ENCODE measurements around the gene TMEM273. TPM values are rescaled to one million over a fixed set of nuclear protein-coding genes. Genes with fewer than 3 reads are reported as not detected.

Gene TMEM273
- total RNA-seq, 2 donors from 2014 or later, result 14.3 to 14.8 TPM

DNA sequence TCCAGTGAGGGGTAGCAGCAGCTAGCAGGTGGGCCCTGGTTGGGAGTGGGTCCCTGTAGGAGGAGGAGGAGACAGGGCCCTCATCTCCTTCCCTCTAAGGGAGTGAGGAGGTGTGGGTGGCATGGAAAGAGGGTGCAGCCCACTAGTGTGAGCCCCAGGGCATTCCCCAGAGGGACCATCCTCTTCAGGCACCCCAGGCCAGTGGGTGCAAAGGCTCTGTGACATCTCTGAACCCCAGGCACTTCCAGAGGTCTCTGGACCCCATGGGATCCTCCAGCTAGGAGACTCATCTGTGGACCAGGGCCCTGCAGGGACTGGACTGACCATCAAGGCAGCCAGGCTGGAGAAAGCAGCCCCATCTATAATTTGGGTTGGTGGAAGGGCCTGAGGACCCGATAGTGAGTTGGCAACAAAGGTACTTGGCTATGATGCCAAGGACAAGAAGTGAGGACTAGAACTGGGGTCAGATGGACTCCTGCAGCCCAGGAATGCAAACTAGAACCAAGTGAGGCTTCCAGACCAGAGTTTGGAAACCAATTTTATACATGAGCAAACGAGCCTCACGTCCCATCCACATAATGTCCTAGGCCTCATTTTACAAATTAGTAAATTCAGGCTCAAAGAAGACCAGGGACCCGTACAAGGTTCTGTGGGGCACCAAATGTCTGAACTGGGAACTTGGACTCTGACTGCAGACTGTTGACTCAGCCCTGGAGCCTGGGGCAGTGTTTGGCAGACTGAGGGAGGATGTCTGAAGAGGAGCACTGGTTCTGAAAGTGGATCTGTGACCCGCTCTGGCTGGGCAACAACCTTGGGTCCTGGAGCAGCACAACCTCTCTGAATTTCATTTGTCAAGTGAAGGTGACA is 71.4 kb downstream of the TMEM273 start:
- Histone ChIP-seq H3K27ac (peak overlapping the region in 1 of 2 donors; percentile 23), H3K9me3 (no peaks in the 10 kb centered on the region), H3K27me3 (no peaks in the 10 kb centered on the region), H3K36me3 (no peaks in the 10 kb centered on the region), H3K4me1 (peaks cover 0 to 30% of the 10 kb centered on the region in 2 donors), H3K4me3 (no peak overlapping the region)
- DNase-seq (ENCODE audit: low spot score), result peak; percentile 56
- TF ChIP-seq, protein P1, sequence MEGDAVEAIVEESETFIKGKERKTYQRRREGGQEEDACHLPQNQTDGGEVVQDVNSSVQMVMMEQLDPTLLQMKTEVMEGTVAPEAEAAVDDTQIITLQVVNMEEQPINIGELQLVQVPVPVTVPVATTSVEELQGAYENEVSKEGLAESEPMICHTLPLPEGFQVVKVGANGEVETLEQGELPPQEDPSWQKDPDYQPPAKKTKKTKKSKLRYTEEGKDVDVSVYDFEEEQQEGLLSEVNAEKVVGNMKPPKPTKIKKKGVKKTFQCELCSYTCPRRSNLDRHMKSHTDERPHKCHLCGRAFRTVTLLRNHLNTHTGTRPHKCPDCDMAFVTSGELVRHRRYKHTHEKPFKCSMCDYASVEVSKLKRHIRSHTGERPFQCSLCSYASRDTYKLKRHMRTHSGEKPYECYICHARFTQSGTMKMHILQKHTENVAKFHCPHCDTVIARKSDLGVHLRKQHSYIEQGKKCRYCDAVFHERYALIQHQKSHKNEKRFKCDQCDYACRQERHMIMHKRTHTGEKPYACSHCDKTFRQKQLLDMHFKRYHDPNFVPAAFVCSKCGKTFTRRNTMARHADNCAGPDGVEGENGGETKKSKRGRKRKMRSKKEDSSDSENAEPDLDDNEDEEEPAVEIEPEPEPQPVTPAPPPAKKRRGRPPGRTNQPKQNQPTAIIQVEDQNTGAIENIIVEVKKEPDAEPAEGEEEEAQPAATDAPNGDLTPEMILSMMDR (IDR thresholded peaks at IDR 0.05), result no peak

DNA sequence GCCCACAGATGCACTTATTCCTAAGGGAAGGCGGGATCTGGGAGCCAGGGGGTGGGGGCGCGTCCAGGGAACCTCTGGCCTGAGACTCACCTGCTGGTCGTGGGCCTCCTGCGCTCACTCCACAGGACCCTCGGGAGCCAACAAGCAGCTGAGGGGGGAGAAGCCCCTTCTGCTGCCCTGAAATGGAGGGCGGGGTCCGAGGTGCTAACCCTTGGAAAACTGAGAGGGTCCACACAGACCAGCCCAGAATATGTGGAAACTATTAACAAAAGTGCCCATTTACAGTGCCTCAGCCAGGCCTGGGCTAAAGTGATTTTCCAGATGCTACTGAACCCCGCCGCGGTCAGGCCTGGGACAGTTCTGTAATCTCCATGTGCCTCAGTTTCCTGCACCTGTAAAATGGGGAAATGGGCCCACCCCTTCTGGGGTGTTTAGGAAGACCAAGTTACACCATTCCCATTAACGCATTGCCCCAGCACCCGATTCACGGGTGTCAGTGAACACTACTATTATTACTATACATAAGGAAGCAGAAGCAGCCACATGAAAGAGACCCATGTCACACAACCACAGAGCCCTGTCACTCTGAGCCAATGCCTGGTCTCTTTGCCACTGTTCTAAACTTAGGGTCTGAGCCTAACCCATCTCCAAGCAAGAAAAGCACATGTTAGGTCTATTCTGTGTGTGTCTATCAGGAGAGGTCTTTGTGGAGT is 72.2 kb downstream of the TMEM273 start:
- H3K27ac ChIP-seq, result peak overlapping the region; percentile 55 to 59
- H3K9me3 ChIP-seq, result no peaks in the 10 kb centered on the region
- H3K4me3 ChIP-seq, result peak overlapping the region; percentile 15 to 72
- H3K4me1 ChIP-seq, result peaks cover 0 to 38% of the 10 kb centered on the region in 2 donors
- H3K36me3 ChIP-seq, result no peaks in the 10 kb centered on the region
- DNase-seq (ENCODE audit: low spot score), result peak; percentile 55
- TF ChIP-seq, protein P1 (IDR thresholded peaks at IDR 0.05), result no peak
- no peaks in the 10 kb centered on the region for H3K27me3 ChIP-seq

DNA sequence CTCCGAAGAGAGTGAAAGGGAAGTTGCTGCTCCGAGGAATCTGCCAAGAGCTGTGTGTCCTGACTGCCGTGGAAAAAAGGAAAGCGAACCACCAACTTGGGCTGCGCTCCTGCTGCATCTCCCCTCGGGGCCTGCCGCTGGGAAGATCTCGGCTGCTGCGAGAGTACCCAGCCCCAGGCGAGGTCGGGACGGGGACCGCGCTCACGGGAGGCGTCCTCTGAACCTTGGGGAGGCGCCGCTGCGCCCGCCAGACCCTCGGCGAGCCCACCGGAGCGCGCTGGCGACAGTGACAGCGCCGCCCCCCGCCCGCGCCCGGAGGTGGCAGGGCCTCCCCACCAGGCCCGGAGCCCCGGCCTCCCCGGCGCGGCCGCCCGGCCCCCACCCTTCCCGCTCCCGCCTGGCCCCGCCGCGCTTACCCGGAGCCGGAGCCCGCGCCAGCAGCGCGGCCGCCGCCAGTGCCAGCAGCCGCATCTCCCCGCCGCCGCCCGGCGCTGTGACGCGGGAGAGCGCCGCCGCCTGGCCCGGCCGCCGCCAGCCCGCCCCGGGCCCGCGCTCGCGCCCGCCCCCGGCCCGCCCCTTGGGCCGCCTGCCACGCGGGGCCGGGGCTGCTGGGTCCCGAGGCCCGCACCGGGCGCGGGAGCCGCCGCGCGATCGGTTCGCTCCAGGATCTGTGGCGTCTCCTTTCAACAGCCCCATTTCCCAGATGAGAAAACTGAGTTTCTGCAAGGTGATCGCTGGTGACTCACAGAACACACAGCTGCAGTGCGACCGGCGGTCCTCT is 73.0 kb downstream of the TMEM273 start, which contains the start of gene VSTM4:
Gene VSTM4, minus strand, starts transcription at position 508 of the 781 bp plus-strand sequence. Its CDS starts 37 bp downstream, at position 471.
- DNase-seq (ENCODE audit: low spot score), result peak; percentile 61
- peak within 1 kb of the TSS; percentile 55 to 72 for H3K4me3 ChIP-seq
- TF ChIP-seq, protein P1 (IDR thresholded peaks at IDR 0.05), result peak in 1 of 2 donors; percentile 37
- H3K27ac ChIP-seq, result peak within 1 kb of the TSS; percentile 86
- no peaks in the 10 kb centered on the region for H3K27me3 ChIP-seq
- no peaks in the 10 kb centered on the region for H3K36me3 ChIP-seq
- peaks cover 0 to 45% of the 10 kb centered on the region in 2 donors for H3K4me1 ChIP-seq
- H3K9me3 ChIP-seq, result no peaks in the 10 kb centered on the region

DNA sequence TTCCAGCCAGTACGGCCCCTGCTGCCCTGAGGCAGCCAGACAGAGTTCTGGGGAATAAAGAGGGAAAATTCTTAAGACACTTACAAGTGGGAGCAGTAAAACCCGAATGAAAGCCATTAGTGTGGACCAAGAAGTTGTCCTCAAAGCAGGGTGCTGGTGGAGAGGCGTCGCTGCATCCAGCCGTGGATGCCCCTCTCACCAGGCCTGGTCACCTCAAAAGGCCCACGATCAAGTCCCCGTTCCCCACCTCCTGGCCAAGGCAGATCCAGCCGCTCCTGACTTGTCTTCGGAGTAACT is 73.5 kb downstream of the TMEM273 start:
- TF ChIP-seq, protein P1 (IDR thresholded peaks at IDR 0.05), result no peak

DNA sequence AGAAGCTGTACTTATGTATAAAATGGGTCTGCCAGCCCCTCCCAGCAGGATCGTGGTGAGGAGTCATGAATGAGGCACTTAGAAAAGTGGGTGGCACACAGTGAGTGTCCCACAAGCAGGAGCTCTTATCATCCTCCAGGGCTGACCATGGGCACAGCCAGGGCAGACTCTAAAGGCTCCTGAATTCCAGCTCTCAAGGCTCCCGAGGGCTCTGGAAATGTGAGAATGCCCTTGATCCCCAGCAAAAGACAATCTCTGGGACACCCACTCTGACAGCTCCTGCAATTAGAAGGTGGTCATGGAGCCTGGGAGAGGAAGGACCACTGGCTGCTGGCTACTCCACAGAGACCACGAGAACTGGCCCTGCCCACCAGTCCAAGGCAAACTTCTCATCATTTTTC is 74.5 kb downstream of the TMEM273 start:
- no peaks in the 10 kb centered on the region for H3K36me3 ChIP-seq
- H3K27me3 ChIP-seq, result no peaks in the 10 kb centered on the region
- H3K27ac ChIP-seq, result peak overlapping the region; percentile 86
- H3K9me3 ChIP-seq, result no peaks in the 10 kb centered on the region
- TF ChIP-seq, protein P1 (IDR thresholded peaks at IDR 0.05), result no peak
- peak overlapping the region in 1 of 2 donors; percentile 72 for H3K4me3 ChIP-seq
- peak; percentile 57 for DNase-seq (ENCODE audit: low spot score)
- peaks cover 0 to 60% of the 10 kb centered on the region in 2 donors for H3K4me1 ChIP-seq

More for the DNA sequence above, 73.5 kb downstream of the TMEM273 start:
- no peaks in the 10 kb centered on the region for H3K9me3 ChIP-seq
- peaks cover 0 to 51% of the 10 kb centered on the region in 2 donors for H3K4me1 ChIP-seq
- H3K27ac ChIP-seq, result peak overlapping the region; percentile 86
- H3K4me3 ChIP-seq, result peak overlapping the region; percentile 55 to 72
- H3K27me3 ChIP-seq, result no peaks in the 10 kb centered on the region
- no peaks in the 10 kb centered on the region for H3K36me3 ChIP-seq
- no peak for DNase-seq (ENCODE audit: low spot score)
